ENCODE data around the gene CELF4. TPM values are rescaled to one million over a fixed set of nuclear protein-coding genes. Genes with fewer than 3 reads are reported as not detected.

Gene CELF4
- total and polyA plus RNA-seq, 4 donors = 0.24 to 3.0 (median 1.3) TPM

DNA sequence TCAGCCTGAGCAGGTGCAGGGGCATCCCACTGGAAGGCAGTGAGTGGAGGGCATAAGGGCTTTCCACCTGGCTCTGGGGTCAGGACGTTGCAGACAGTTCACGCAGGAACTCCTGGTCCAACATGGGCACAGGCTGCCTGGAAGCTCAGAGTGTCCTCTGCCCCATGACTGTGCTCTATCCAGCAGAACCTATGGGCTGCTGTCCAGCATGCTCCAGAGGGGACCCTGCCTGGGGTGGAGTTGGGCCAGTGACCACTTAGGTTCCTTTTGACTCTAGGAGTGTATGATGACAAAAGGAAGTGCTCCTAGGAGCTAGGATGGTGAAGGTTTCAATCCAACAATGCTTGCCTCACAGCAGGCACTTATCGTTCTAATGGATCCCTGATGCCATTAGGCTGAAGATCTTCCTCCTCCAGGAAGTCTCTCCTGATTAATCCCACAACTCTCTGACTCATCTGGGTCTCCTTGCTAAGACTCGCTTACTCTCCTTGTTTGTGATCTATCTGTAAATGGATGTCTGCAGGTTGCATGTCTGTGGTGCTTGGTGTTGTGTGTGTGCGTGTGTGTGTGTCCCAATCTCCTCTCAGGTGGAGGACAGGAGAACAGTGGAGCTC, 224.0 kb downstream of the CELF4 start:
- 82 to 90% methylated on average over 5 of the region's 5 CpGs for WGBS, 2 donors
- no peak for ATAC-seq (ENCODE audit: insufficient read depth, low FRiP score)

DNA sequence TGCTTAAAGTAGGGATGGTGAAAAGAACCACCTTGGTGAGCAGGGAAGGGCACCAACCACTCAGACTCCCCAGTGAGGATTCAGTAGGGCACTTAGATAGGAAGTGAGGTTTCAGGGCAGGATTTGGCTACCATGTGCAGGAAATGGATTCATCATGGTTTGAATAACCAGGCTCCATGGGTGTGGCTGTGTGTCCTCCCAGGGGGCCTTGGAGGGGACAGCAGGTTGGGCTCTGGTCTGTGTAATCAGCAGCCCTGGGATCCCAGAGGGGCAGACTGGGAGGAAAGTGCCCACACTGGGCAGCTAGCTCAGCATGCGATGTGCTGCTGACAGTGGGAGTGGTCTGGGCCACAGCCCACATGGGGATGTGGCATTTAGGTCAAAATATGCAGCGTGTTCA, 224.6 kb downstream of the CELF4 start:
- ATAC-seq (ENCODE audit: insufficient read depth, low FRiP score) = no peak
- DNase-seq = no peak
- TF ChIP-seq, protein P1, sequence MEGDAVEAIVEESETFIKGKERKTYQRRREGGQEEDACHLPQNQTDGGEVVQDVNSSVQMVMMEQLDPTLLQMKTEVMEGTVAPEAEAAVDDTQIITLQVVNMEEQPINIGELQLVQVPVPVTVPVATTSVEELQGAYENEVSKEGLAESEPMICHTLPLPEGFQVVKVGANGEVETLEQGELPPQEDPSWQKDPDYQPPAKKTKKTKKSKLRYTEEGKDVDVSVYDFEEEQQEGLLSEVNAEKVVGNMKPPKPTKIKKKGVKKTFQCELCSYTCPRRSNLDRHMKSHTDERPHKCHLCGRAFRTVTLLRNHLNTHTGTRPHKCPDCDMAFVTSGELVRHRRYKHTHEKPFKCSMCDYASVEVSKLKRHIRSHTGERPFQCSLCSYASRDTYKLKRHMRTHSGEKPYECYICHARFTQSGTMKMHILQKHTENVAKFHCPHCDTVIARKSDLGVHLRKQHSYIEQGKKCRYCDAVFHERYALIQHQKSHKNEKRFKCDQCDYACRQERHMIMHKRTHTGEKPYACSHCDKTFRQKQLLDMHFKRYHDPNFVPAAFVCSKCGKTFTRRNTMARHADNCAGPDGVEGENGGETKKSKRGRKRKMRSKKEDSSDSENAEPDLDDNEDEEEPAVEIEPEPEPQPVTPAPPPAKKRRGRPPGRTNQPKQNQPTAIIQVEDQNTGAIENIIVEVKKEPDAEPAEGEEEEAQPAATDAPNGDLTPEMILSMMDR (IDR thresholded peaks at IDR 0.05; ENCODE audit: control extremely low read depth, extremely low read depth) = no peak
- 66 to 74% methylated on average over 2 of the region's 2 CpGs for WGBS, 2 donors
- Histone ChIP-seq H3K36me3 (ENCODE audit: control insufficient read depth in 4 of 4, insufficient read depth in 4 of 4, low read length in 4 of 4) (no peaks in the 10 kb centered on the region), H3K27ac (ENCODE audit: low read depth in 1 of 2, low read length in 1 of 2) (no peak overlapping the region), H3K4me1 (ENCODE audit: control insufficient read depth in 5 of 5, insufficient read depth in 5 of 5, low read length in 5 of 5) (no peaks in the 10 kb centered on the region), H3K9me3 (ENCODE audit: control insufficient read depth in 4 of 4, insufficient read depth in 3 of 4, low read length in 3 of 4) (no peaks in the 10 kb centered on the region), H3K27me3 (ENCODE audit: control insufficient read depth in 3 of 3, insufficient read depth in 3 of 3, low read length in 2 of 3) (peaks cover 0 to 4% (median 0%) of the 10 kb centered on the region in 3 donors), H3K4me3 (no peak overlapping the region), H3K9ac (ENCODE audit: insufficient read depth in 1 of 2, low read length in 2 of 2) (no peak overlapping the region)

More for the DNA sequence above, 224.0 kb downstream of the CELF4 start:
- TF ChIP-seq, protein P1 (IDR thresholded peaks at IDR 0.05; ENCODE audit: control extremely low read depth, extremely low read depth) = no peak
- H3K27me3 ChIP-seq (ENCODE audit: control insufficient read depth in 3 of 3, insufficient read depth in 3 of 3, low read length in 2 of 3) = peaks cover 0 to 4% (median 0%) of the 10 kb centered on the region in 3 donors
- no peak overlapping the region for H3K4me3 ChIP-seq
- H3K9ac ChIP-seq (ENCODE audit: insufficient read depth in 1 of 2, low read length in 2 of 2) = no peak overlapping the region
- no peaks in the 10 kb centered on the region for H3K9me3 ChIP-seq (ENCODE audit: control insufficient read depth in 4 of 4, insufficient read depth in 3 of 4, low read length in 3 of 4)
- no peak for DNase-seq
- H3K4me1 ChIP-seq (ENCODE audit: control insufficient read depth in 5 of 5, insufficient read depth in 5 of 5, low read length in 5 of 5) = no peaks in the 10 kb centered on the region
- no peaks in the 10 kb centered on the region for H3K36me3 ChIP-seq (ENCODE audit: control insufficient read depth in 4 of 4, insufficient read depth in 4 of 4, low read length in 4 of 4)
- no peak overlapping the region for H3K27ac ChIP-seq (ENCODE audit: low read depth in 1 of 2, low read length in 1 of 2)

DNA sequence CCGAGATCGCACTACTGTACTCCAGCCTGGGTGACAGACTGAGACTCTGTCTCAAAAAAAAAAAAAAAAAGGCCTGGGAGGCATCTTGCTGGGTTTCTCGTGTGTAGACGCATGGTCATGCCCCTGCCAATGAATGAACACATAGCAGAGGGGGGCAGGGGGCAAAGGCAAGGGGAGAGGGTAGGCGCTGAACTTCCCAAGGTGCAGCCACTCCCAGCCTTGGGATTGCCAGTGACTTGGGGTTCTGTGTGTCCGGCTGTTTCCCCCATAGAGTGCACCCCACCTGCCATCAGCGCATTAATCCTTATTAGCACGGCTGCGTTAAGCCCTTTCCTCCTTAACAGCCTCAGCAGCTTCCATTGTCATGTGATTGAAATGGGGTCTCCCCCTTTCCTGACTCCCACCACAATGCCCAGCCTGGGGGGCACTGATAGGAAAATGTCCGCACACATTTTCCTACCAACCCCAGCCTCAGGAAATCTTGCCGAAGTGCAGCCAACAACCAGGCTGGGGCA, 225.8 kb downstream of the CELF4 start:
- ATAC-seq (ENCODE audit: insufficient read depth, low FRiP score) (no peak), DNase-seq (no peak)
- Histone ChIP-seq H3K9ac (ENCODE audit: insufficient read depth in 1 of 2, low read length in 2 of 2) (no peak overlapping the region), H3K27ac (ENCODE audit: low read depth in 1 of 2, low read length in 1 of 2) (no peak overlapping the region), H3K36me3 (ENCODE audit: control insufficient read depth in 4 of 4, insufficient read depth in 4 of 4, low read length in 4 of 4) (no peaks in the 10 kb centered on the region), H3K27me3 (ENCODE audit: control insufficient read depth in 3 of 3, insufficient read depth in 3 of 3, low read length in 2 of 3) (peaks cover 0 to 4% (median 0%) of the 10 kb centered on the region in 3 donors), H3K4me1 (ENCODE audit: control insufficient read depth in 5 of 5, insufficient read depth in 5 of 5, low read length in 5 of 5) (peaks cover 0 to 3% (median 0%) of the 10 kb centered on the region in 5 donors), H3K9me3 (ENCODE audit: control insufficient read depth in 4 of 4, insufficient read depth in 3 of 4, low read length in 3 of 4) (no peaks in the 10 kb centered on the region), H3K4me3 (no peak overlapping the region)
- 75% methylated on average over 11 of the region's 11 CpGs for WGBS, 2 donors
- TF ChIP-seq, protein P1 (IDR thresholded peaks at IDR 0.05; ENCODE audit: control extremely low read depth, extremely low read depth) = no peak
